Transverse colon (tissue), 4 donors: ENCODE results near the gene BNIP3. TPM values are rescaled to one million over a fixed set of nuclear protein-coding genes. Genes with fewer than 3 reads are reported as not detected.

ENCODE experiments used
- DNase-seq: peaks from one replicate; pipeline ENCODE4 v3.0.0-alpha.2; 2019
- H3K27ac ChIP-seq, 4 donors: fragments of 200-600 bp; sonication (generic); 2 replicates each; pipeline ENCODE4 v1.5.1; 2016 to 2018; ENCODE audit warnings: inconsistent platforms in 4 of 4
- H3K27me3 ChIP-seq: fragments of 200-600 bp; sonication (generic); 2 replicates; pipeline ENCODE4 v1.5.1; 2017; ENCODE audit warnings: inconsistent platforms
- H3K36me3 ChIP-seq, 4 donors: fragments of 200-600 bp; sonication (generic); 2 replicates each; pipeline ENCODE4 v1.5.1; 2017 to 2019; ENCODE audit warnings: inconsistent platforms in 4 of 4
- H3K4me1 ChIP-seq, 4 donors: fragments of 200-600 bp; sonication (generic); 2 replicates each; pipeline ENCODE4 v1.5.1; 2017 to 2020; ENCODE audit warnings: inconsistent platforms in 4 of 4
- H3K4me3 ChIP-seq, 4 donors: fragments of 200-600 bp; sonication (generic); 1 replicate in 1 of 4; 2 replicates in 3 of 4; pipeline versions ENCODE4 v1.5.1 to v1.6.1; 2017 to 2019; ENCODE audit warnings: inconsistent platforms in 4 of 4
- H3K9me3 ChIP-seq, 2 donors: fragments of 200-600 bp; sonication (generic); 2 replicates each; pipeline ENCODE4 v1.5.1; 2017 to 2019; ENCODE audit warnings: inconsistent platforms in 2 of 2
- CTCF ChIP-seq, 5 experiments: fragments of 200-600 bp in 3 of 5; fragments of 450-650 bp in 2 of 5; sonication (generic) in 3 of 5; IDR thresholded peaks; 1 replicate in 2 of 5; 2 replicates in 3 of 5; pipeline ENCODE4 v1.5.1; 2016 to 2017; ENCODE audit warnings: antibody characterized with exemption in 5 of 5, inconsistent platforms in 3 of 5, mild to moderate bottlenecking in 2 of 5, moderate library complexity in 1 of 5
- EP300 ChIP-seq: sonication (generic); formaldehyde crosslinking; IDR thresholded peaks from one replicate; pipeline ENCODE4 v1.6.1; 2017; ENCODE audit warnings: antibody characterized with exemption, low read depth
- POLR2A ChIP-seq: fragments of 450-650 bp; IDR thresholded peaks from one replicate; pipeline ENCODE4 v1.6.1; 2016; ENCODE audit warnings: antibody characterized with exemption, mild to moderate bottlenecking, moderate library complexity
- POLR2AphosphoS5 ChIP-seq, 3 donors: sonication (generic); formaldehyde crosslinking; IDR thresholded peaks; one replicate each; pipeline ENCODE4 v1.6.1; 2016; ENCODE audit warnings: antibody characterized with exemption in 3 of 3
- WGBS, 2 donors: methylation state at CpG; one replicate each; pipeline ENCODE4 v1.1.5; 2018; ENCODE audit warnings: low coverage in 1 of 2; 5-methylcytosine and 5-hydroxymethylcytosine counted together
- in situ Hi-C, 4 donors: fragments of 200-750 bp; cut with MboI; loops; one replicate each; pipeline versions ENCODE4 v1.15.0 to v1.15.1; 2017; ENCODE audit warnings: low sequenced_read_pairs in 3 of 4, low pct_ligation_motif_present in 1 of 4, low pct_unique_long_range_greater_than_20kb in 1 of 4
- intact Hi-C: fragments of 100-400 bp; cut with DNase I; formaldehyde crosslinking; loops from one replicate; pipeline ENCODE4 v1.15.1; 2023; ENCODE audit warnings: low total_unique reads
- total RNA-seq, 4 donors: library from RNA; depleted of rRNA; stranded (reverse); fragments of >200 nt; gene quantifications; one replicate each; pipeline ENCODE4 v1.1.0, GENCODE V29; 2016

The BNIP3 gene
- total RNA-seq, 4 donors from 2014 or later: 9.7 to 36.8 (median 27.6) TPM

- no peaks in the 10 kb centered on the region for H3K4me1 ChIP-seq
- 92 to 100% methylated on average over 1 of the region's 1 CpG for WGBS, 2 donors
- TF ChIP-seq CTCF (IDR thresholded peaks at IDR 0.05) (no peak), EP300 (no peak), POLR2A (no peak), POLR2AphosphoS5 (IDR thresholded peaks at IDR 0.05) (no peak)
- intact Hi-C loops (no loop called here), in situ Hi-C loops (no loop called here)
- peaks cover 0 to 30% (median 6%) of the 10 kb centered on the region in 4 donors for H3K36me3 ChIP-seq
- no peaks in the 10 kb centered on the region for H3K27me3 ChIP-seq
- DNase-seq: no peak
- H3K9me3 ChIP-seq: no peaks in the 10 kb centered on the region
- H3K4me3 ChIP-seq: no peak overlapping the region
- H3K27ac ChIP-seq: no peak overlapping the region
These were observed 39.3 kb downstream of the BNIP3 start for GRCh38 chr10:131942455-131942854.

- 100% methylated on average over 3 to 10 of the region's 10 CpGs for WGBS, 2 donors
- Histone ChIP-seq H3K9me3 (no peaks in the 10 kb centered on the region), H3K27me3 (no peaks in the 10 kb centered on the region), H3K27ac (no peak overlapping the region), H3K4me3 (no peak overlapping the region), H3K36me3 (peaks cover 0 to 17% (median 5%) of the 10 kb centered on the region in 4 donors), H3K4me1 (peaks cover 0 to 4% (median 1%) of the 10 kb centered on the region in 4 donors)
- DNase-seq: no peak
- in situ Hi-C loops (no loop called here), intact Hi-C loops (no loop called here)
- TF ChIP-seq CTCF (IDR thresholded peaks at IDR 0.05) (no peak), POLR2A (no peak), EP300 (no peak), POLR2AphosphoS5 (IDR thresholded peaks at IDR 0.05) (no peak)
These were observed 43.0 kb downstream of the BNIP3 start for GRCh38 chr10:131938681-131939080.

- 95 to 96% methylated on average over 4 to 20 of the region's 20 CpGs for WGBS, 2 donors
- Histone ChIP-seq H3K27ac (no peak overlapping the region), H3K36me3 (peaks cover 0 to 17% (median 5%) of the 10 kb centered on the region in 4 donors), H3K4me3 (no peak overlapping the region), H3K9me3 (no peaks in the 10 kb centered on the region), H3K27me3 (no peaks in the 10 kb centered on the region), H3K4me1 (peaks cover 3 to 13% (median 10%) of the 10 kb centered on the region in 4 donors)
- no peak for TF ChIP-seq POLR2A
- DNase-seq: no peak
- intact Hi-C loops (no loop called here), in situ Hi-C loops (no loop called here)
These were observed 43.9 kb downstream of the BNIP3 start for GRCh38 chr10:131937836-131938235.

- Histone ChIP-seq H3K27me3 (no peaks in the 10 kb centered on the region), H3K27ac (no peak overlapping the region), H3K36me3 (peaks cover 0 to 14% (median 5%) of the 10 kb centered on the region in 4 donors), H3K4me1 (peaks cover 5 to 24% (median 17%) of the 10 kb centered on the region in 4 donors), H3K9me3 (no peaks in the 10 kb centered on the region), H3K4me3 (no peak overlapping the region)
- intact Hi-C loops (no loop called here), in situ Hi-C loops (no loop called here)
- WGBS, 2 donors: 89% methylated on average over 18 of the region's 18 CpGs; no CpG with 5 or more reads in 1 of the 2 donors
- TF ChIP-seq CTCF (IDR thresholded peaks at IDR 0.05) (no peak), POLR2AphosphoS5 (IDR thresholded peaks at IDR 0.05) (no peak), POLR2A (no peak), EP300 (no peak)
- DNase-seq: no peak
These were observed 45.0 kb downstream of the BNIP3 start for GRCh38 chr10:131936736-131937135.

GRCh38 chr10:131936294-131936693 is 45.4 kb downstream of the BNIP3 start:
- intact Hi-C loops (no loop called here), in situ Hi-C loops (no loop called here)
- Histone ChIP-seq H3K4me1 (peaks cover 5 to 28% (median 21%) of the 10 kb centered on the region in 4 donors), H3K36me3 (peaks cover 0 to 11% (median 5%) of the 10 kb centered on the region in 4 donors), H3K27ac (no peak overlapping the region), H3K4me3 (no peak overlapping the region), H3K27me3 (no peaks in the 10 kb centered on the region), H3K9me3 (no peaks in the 10 kb centered on the region)
- TF ChIP-seq EP300 (no peak), CTCF (IDR thresholded peaks at IDR 0.05) (no peak), POLR2A (no peak), POLR2AphosphoS5 (IDR thresholded peaks at IDR 0.05) (no peak)
- 92 to 96% methylated on average over 4 to 9 of the region's 9 CpGs for WGBS, 2 donors
- no peak for DNase-seq
